Measurements from ENCODE around the gene STAG3. TPM values are rescaled to one million over a fixed set of nuclear protein-coding genes. Genes with fewer than 3 reads are reported as not detected.

The STAG3 gene
- total and polyA plus RNA-seq, 4 donors: 2.0 to 2.8 (median 2.1) TPM

DNA sequence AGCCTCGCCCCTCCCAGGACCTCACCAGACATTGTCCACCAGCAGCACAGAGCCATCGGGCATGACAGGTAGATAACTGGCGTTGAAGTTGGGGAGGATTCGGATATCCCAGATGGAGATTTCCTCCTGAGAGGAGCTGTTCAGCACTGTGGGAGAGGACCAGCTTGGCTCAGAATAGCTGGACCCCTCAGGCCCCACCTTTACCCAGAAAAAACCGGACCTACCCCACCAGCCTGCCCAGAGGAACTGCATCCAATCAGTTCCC, 20.7 kb upstream of the STAG3 start:
- no peaks in the 10 kb centered on the region for H3K9me3 ChIP-seq (ENCODE audit: control insufficient read depth in 4 of 4, insufficient read depth in 3 of 4, low read length in 3 of 4)
- DNase-seq: no peak
- 71 to 75% methylated on average over 5 of the region's 5 CpGs for WGBS, 2 donors
- H3K36me3 ChIP-seq (ENCODE audit: control insufficient read depth in 4 of 4, insufficient read depth in 4 of 4, low read length in 4 of 4): peaks cover 8 to 32% (median 19%) of the 10 kb centered on the region in 4 donors
- TF ChIP-seq, protein P1, sequence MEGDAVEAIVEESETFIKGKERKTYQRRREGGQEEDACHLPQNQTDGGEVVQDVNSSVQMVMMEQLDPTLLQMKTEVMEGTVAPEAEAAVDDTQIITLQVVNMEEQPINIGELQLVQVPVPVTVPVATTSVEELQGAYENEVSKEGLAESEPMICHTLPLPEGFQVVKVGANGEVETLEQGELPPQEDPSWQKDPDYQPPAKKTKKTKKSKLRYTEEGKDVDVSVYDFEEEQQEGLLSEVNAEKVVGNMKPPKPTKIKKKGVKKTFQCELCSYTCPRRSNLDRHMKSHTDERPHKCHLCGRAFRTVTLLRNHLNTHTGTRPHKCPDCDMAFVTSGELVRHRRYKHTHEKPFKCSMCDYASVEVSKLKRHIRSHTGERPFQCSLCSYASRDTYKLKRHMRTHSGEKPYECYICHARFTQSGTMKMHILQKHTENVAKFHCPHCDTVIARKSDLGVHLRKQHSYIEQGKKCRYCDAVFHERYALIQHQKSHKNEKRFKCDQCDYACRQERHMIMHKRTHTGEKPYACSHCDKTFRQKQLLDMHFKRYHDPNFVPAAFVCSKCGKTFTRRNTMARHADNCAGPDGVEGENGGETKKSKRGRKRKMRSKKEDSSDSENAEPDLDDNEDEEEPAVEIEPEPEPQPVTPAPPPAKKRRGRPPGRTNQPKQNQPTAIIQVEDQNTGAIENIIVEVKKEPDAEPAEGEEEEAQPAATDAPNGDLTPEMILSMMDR (IDR thresholded peaks at IDR 0.05; ENCODE audit: control extremely low read depth, extremely low read depth): no peak
- H3K27ac ChIP-seq (ENCODE audit: low read depth in 1 of 2, low read length in 1 of 2): peak overlapping the region in 1 of 2 donors; percentile 11
- ATAC-seq (ENCODE audit: insufficient read depth, low FRiP score): no peak
- peaks cover 0 to 12% (median 4%) of the 10 kb centered on the region in 5 donors for H3K4me1 ChIP-seq (ENCODE audit: control insufficient read depth in 5 of 5, insufficient read depth in 5 of 5, low read length in 5 of 5)
- H3K27me3 ChIP-seq (ENCODE audit: control insufficient read depth in 3 of 3, insufficient read depth in 3 of 3, low read length in 2 of 3): no peaks in the 10 kb centered on the region
- H3K9ac ChIP-seq (ENCODE audit: insufficient read depth in 1 of 2, low read length in 2 of 2): no peak overlapping the region
- no peak overlapping the region for H3K4me3 ChIP-seq

DNA sequence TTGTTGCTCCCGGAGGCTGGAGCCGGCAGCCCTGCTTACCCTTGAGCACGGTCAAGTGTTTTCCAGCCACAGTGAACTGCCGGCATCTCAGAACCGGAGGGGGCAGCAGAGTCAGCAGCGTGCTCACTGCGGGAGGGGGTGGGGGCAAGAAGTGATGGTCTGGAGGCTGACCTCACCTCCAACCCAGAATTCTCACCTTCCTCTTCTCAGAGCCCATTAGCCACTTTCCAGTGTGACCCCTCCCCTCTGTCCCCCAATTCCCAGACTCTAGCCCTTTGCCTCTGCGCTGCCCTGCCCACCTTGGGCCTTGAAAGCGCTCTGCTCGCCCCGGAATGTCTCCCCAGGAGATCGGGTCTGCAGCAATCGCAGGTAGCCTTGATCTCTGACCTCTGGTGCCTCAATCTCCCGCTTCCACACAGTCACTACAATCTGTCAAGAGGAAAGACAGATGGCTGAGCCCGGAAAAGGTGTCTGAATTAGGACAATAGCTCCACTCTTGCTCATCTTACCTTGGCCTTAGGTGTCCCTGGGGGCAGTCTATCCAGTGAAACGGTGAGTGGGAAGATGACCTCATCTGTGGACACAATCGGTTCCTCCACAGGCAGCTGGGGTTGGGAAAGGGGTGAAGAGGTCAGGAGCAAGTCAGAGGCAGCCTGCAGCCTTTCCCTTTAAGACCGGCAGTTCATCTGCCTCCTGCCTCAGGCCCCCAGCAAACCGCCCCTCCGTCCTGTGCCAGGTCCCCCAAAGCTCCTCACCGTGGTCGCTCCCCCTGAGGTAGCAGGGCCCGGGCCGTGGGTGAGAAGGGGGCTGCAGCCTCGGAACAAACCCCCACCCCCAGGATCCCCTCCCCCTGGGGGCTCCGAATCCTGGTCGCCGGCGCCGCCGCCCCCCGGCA, 20.1 kb upstream of the STAG3 start:
- Histone ChIP-seq H3K9ac (ENCODE audit: insufficient read depth in 1 of 2, low read length in 2 of 2) (peak overlapping the region in 1 of 2 donors; percentile 12), H3K4me3 (peak overlapping the region; percentile 77), H3K27me3 (ENCODE audit: control insufficient read depth in 3 of 3, insufficient read depth in 3 of 3, low read length in 2 of 3) (no peaks in the 10 kb centered on the region), H3K27ac (ENCODE audit: low read depth in 1 of 2, low read length in 1 of 2) (peak overlapping the region; percentile 71 to 84), H3K4me1 (ENCODE audit: control insufficient read depth in 5 of 5, insufficient read depth in 5 of 5, low read length in 5 of 5) (peaks cover 0 to 12% (median 4%) of the 10 kb centered on the region in 5 donors), H3K36me3 (ENCODE audit: control insufficient read depth in 4 of 4, insufficient read depth in 4 of 4, low read length in 4 of 4) (peaks cover 8 to 32% (median 19%) of the 10 kb centered on the region in 4 donors), H3K9me3 (ENCODE audit: control insufficient read depth in 4 of 4, insufficient read depth in 3 of 4, low read length in 3 of 4) (no peaks in the 10 kb centered on the region)
- DNase-seq (no peak), ATAC-seq (ENCODE audit: insufficient read depth, low FRiP score) (peak; percentile 45)
- TF ChIP-seq, protein P1 (IDR thresholded peaks at IDR 0.05; ENCODE audit: control extremely low read depth, extremely low read depth): no peak
- 23 to 38% methylated on average over 25 to 32 of the region's 32 CpGs for WGBS, 2 donors

DNA sequence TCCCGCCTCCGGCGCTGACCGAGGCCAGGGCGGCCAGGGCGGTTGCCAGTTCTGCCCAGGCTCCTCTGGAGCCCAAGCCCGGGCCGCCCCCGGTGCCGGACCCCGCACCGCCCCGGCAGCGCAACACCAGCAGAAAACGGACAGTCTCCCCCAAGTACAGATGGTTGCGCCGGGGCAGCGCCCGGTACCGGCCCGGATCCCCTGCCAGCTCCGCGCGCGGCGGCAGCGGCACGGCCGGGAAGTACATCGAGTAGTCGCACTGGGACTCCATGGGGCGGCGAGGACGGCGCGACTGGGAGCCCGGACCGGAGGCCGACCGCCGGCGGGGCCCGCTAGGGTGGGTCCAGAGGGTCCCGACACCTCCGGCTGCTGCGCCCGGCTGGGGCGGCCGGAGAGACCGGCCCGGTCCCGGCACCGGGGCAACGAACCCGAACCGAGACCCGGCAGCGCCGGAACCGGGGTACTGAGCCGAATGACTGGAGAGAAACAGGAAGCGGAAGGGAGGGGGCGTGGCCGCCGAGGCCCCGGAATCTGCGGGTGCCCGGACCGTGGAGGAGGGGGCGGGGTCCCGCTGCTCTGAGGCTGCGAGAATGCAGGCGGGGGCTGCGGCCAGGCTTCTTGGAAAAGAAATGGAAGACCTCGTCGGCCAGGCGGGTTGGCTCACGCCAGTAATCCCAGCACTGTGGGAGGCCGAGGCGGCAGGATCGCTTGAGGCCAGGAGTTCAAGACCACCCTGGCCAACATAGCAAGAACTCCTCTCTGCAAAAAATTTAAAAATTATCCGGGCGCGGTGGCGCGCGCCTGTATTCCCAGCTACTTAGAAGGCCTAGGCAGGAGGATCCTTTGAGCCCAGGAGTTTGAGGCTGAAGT, 19.3 kb upstream of the STAG3 start, which contains the start of gene TRAPPC14:
TSS of gene TRAPPC14 (minus strand) at position 495 of the 870 bp plus-strand sequence. CDS start at position 271, 224 bp downstream.
- Histone ChIP-seq H3K9me3 (ENCODE audit: control insufficient read depth in 4 of 4, insufficient read depth in 3 of 4, low read length in 3 of 4) (no peaks in the 10 kb centered on the region), H3K27me3 (ENCODE audit: control insufficient read depth in 3 of 3, insufficient read depth in 3 of 3, low read length in 2 of 3) (no peaks in the 10 kb centered on the region), H3K36me3 (ENCODE audit: control insufficient read depth in 4 of 4, insufficient read depth in 4 of 4, low read length in 4 of 4) (peaks cover 8 to 29% (median 17%) of the 10 kb centered on the region in 4 donors), H3K27ac (ENCODE audit: low read depth in 1 of 2, low read length in 1 of 2) (peak within 1 kb of the TSS; percentile 71 to 84), H3K4me3 (peak within 1 kb of the TSS; percentile 77), H3K9ac (ENCODE audit: insufficient read depth in 1 of 2, low read length in 2 of 2) (peak within 1 kb of the TSS; percentile 12 to 34), H3K4me1 (ENCODE audit: control insufficient read depth in 5 of 5, insufficient read depth in 5 of 5, low read length in 5 of 5) (peaks cover 0 to 12% (median 4%) of the 10 kb centered on the region in 5 donors)
- peak; percentile 90 to 94 (median 93) for DNase-seq
- TF ChIP-seq, protein P1 (IDR thresholded peaks at IDR 0.05; ENCODE audit: control extremely low read depth, extremely low read depth): no peak
- WGBS, 2 donors: 1% methylated on average over 67 to 87 of the region's 87 CpGs
- ATAC-seq (ENCODE audit: insufficient read depth, low FRiP score): peak; percentile 91
